Hindlimb muscle (tissue), 1 donor: ENCODE data around the gene CCL26. TPM values are rescaled to one million over a fixed set of nuclear protein-coding genes. Genes with fewer than 3 reads are reported as not detected.
"Not testable (repeated sequence)": the region's sequence is repeated elsewhere in the genome, so short reads cannot be mapped to it uniquely, and the experiment has no call there.

ENCODE experiments used
- DNase-seq: peaks from one replicate; pipeline ENCODE4 v3.0.0-alpha.2; 2013
- polyA plus RNA-seq: library from polyadenylated mRNA; unstranded; fragments of 120-200 nt; gene quantifications from one replicate; pipeline ENCODE4 v1.2.1, GENCODE V29; 2013; ENCODE audit not compliant: insufficient read length

The CCL26 gene
- polyA plus RNA-seq, result 1.6 TPM

GRCh38 chr7:75772081-75773077 is at the start of gene CCL26:
CCL26 (minus strand) TSS chr7:75772211; CDS start chr7:75772176, 35 bp downstream.
- no peak for DNase-seq

GRCh38 chr7:75820688-75821087 is 48.7 kb upstream of the CCL26 start:
- no peak for DNase-seq

GRCh38 chr7:75819711-75820110 is 47.7 kb upstream of the CCL26 start:
- DNase-seq, result no peak

GRCh38 chr7:75818472-75818871 is 46.5 kb upstream of the CCL26 start:
- no peak for DNase-seq

GRCh38 chr7:75817116-75817515 is 45.1 kb upstream of the CCL26 start:
- no peak for DNase-seq

- no peak for DNase-seq
Observed at GRCh38 chr7:75815418-75816064, 43.5 kb upstream of the CCL26 start.

GRCh38 chr7:75814407-75814947 is 42.5 kb upstream of the CCL26 start:
- DNase-seq, result no peak

GRCh38 chr7:75813781-75814236 is 41.8 kb upstream of the CCL26 start, which contains the start of gene CCL24:
CCL24 (minus strand) TSS chr7:75813806; CDS start chr7:75813715, 91 bp downstream.
- DNase-seq, result no peak

- no peak for DNase-seq
Observed at GRCh38 chr7:75813084-75813483, 41.1 kb upstream of the CCL26 start.

GRCh38 chr7:75811894-75812678 is 40.1 kb upstream of the CCL26 start:
- DNase-seq, result no peak

GRCh38 chr7:75809396-75809795 is 37.4 kb upstream of the CCL26 start:
- DNase-seq, result no peak

GRCh38 chr7:75808106-75808505 is 36.1 kb upstream of the CCL26 start:
- no peak for DNase-seq

- no peak for DNase-seq
Observed at GRCh38 chr7:75807452-75807851, 35.4 kb upstream of the CCL26 start.

GRCh38 chr7:75806560-75807307 is 34.7 kb upstream of the CCL26 start:
- no peak for DNase-seq

- DNase-seq, result no peak
Observed at GRCh38 chr7:75804705-75805104, 32.7 kb upstream of the CCL26 start.

GRCh38 chr7:75804004-75804403 is 32.0 kb upstream of the CCL26 start:
- no peak for DNase-seq

GRCh38 chr7:75802552-75802821 is 30.5 kb upstream of the CCL26 start:
- DNase-seq, result no peak

GRCh38 chr7:75798770-75799169 is 26.8 kb upstream of the CCL26 start:
- DNase-seq, result no peak

GRCh38 chr7:75796420-75796819 is 24.4 kb upstream of the CCL26 start:
- no peak for DNase-seq

- no peak for DNase-seq
Observed at GRCh38 chr7:75795831-75796285, 23.8 kb upstream of the CCL26 start.

- DNase-seq, result no peak
Observed at GRCh38 chr7:75793676-75794075, 21.7 kb upstream of the CCL26 start.

- DNase-seq, result not testable (repeated sequence)
Observed at GRCh38 chr7:75792567-75792966, 20.6 kb upstream of the CCL26 start.
